Spinal cord (tissue), 4 donors: ENCODE measurements around the gene ENOX2. TPM values are rescaled to one million over a fixed set of nuclear protein-coding genes. Genes with fewer than 3 reads are reported as not detected.

Experiments used
- polyA plus RNA-seq, 2 donors: library from polyadenylated mRNA; unstranded; fragments of 120-200 nt; gene quantifications; one replicate each; pipeline ENCODE4 v1.2.1, GENCODE V29; 2013; ENCODE audit not compliant: insufficient read length in 2 of 2
- total RNA-seq, 2 donors: library from RNA; depleted of rRNA in 1 of 2; stranded (reverse); fragments of 120-200 nt in 1 of 2; fragments of >200 nt in 1 of 2; gene quantifications; one replicate each; pipeline versions ENCODE4 v1.2.3 to v1.2.4, GENCODE V29; 2013 to 2014

Gene ENOX2
- total and polyA plus RNA-seq, 4 donors: 6.1 to 16.6 (median 13.3) TPM

Other genes with a start within 250 kb of the ENOX2 start
- gene ARHGAP36, start 155.1 kb upstream of the ENOX2 start, total RNA-seq: 10 to 100 TPM; 21.0 to 56.6 TPM
- 100 to 1,000 TPM; 110 to 119 TPM for gene ARHGAP36, start 155.1 kb upstream of the ENOX2 start, polyA plus RNA-seq